Activated naive CD4-positive, alpha-beta T cell treated with anti-CD3 and anti-CD28 coated beads, Interleukin-2, amount 10 ng/mL, durations not matched to agents 7 days and 5 days (primary cell): ENCODE data around the gene SERPINE1.
"Not testable (repeated sequence)": the region's sequence is repeated elsewhere in the genome, so short reads cannot be mapped to it uniquely, and the experiment has no call there.

ENCODE experiments used
- CTCF ChIA-PET: fragments of 350-600 bp; sonication (Branson Sonifier 250); formaldehyde crosslinking; loops from one replicate; lab custom pipeline; 2021; ENCODE audit warnings: antibody characterized with exemption; lab: Charles Lee
- DNase-seq: peaks from one replicate; pipeline ENCODE4 v3.0.0-alpha.2; 2020
- H3K27ac Mint-ChIP-seq: one replicate; pipeline ENCODE4 v1.8.0; 2021; ENCODE audit warnings: mild to moderate bottlenecking, moderate library complexity, mixed read lengths
- H3K27me3 Mint-ChIP-seq: one replicate; pipeline ENCODE4 v1.8.0; 2021; ENCODE audit warnings: mild to moderate bottlenecking, mixed read lengths
- H3K36me3 Mint-ChIP-seq: one replicate; pipeline ENCODE4 v1.8.0; 2021; ENCODE audit warnings: mixed read lengths
- H3K4me1 Mint-ChIP-seq: one replicate; pipeline ENCODE4 v1.8.0; 2021; ENCODE audit warnings: mixed read lengths
- H3K4me3 Mint-ChIP-seq: one replicate; pipeline ENCODE4 v1.8.0; 2021; ENCODE audit warnings: mild to moderate bottlenecking, moderate library complexity, mixed read lengths
- H3K9me3 Mint-ChIP-seq: one replicate; pipeline ENCODE4 v1.8.0; 2021; ENCODE audit warnings: mixed read lengths

The SERPINE1 gene

DNA sequence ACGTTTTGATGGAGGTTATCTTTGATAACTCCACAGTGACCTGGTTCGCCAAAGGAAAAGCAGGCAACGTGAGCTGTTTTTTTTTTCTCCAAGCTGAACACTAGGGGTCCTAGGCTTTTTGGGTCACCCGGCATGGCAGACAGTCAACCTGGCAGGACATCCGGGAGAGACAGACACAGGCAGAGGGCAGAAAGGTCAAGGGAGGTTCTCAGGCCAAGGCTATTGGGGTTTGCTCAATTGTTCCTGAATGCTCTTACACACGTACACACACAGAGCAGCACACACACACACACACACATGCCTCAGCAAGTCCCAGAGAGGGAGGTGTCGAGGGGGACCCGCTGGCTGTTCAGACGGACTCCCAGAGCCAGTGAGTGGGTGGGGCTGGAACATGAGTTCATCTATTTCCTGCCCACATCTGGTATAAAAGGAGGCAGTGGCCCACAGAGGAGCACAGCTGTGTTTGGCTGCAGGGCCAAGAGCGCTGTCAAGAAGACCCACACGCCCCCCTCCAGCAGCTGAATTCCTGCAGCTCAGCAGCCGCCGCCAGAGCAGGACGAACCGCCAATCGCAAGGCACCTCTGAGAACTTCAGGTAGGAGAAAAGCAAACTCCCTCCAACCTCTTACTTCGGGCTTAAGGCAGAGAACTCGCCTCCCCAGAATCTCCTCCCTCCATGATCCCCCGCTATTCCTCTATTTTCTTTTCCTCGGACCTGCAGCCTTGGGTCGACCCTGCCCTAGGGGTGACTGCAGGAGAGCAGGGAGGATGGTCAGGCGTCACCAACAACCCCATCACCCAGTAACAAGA is at the start of gene SERPINE1:
Gene SERPINE1, plus strand, starts transcription at position 454 of the 809 bp plus-strand sequence. CDS start 1,290 bp downstream, outside the sequence.
- no peak within 1 kb of the TSS for H3K27ac Mint-ChIP-seq
- peaks cover 100% of the 10 kb centered on the region for H3K27me3 Mint-ChIP-seq
- peak; percentile 82 for DNase-seq
- no peaks in the 10 kb centered on the region for H3K36me3 Mint-ChIP-seq
- peak within 1 kb of the TSS; percentile 53 for H3K4me3 Mint-ChIP-seq
- no peaks in the 10 kb centered on the region for H3K9me3 Mint-ChIP-seq
- peaks cover 58% of the 10 kb centered on the region for H3K4me1 Mint-ChIP-seq
- CTCF ChIA-PET = interaction anchor here (1.1 to 2.0 kb wide), 5 partner anchors 11 to 164 kb away, joined by 3 to 5 read pairs (median 3); partner anchors contain the start of gene TRIM56

DNA sequence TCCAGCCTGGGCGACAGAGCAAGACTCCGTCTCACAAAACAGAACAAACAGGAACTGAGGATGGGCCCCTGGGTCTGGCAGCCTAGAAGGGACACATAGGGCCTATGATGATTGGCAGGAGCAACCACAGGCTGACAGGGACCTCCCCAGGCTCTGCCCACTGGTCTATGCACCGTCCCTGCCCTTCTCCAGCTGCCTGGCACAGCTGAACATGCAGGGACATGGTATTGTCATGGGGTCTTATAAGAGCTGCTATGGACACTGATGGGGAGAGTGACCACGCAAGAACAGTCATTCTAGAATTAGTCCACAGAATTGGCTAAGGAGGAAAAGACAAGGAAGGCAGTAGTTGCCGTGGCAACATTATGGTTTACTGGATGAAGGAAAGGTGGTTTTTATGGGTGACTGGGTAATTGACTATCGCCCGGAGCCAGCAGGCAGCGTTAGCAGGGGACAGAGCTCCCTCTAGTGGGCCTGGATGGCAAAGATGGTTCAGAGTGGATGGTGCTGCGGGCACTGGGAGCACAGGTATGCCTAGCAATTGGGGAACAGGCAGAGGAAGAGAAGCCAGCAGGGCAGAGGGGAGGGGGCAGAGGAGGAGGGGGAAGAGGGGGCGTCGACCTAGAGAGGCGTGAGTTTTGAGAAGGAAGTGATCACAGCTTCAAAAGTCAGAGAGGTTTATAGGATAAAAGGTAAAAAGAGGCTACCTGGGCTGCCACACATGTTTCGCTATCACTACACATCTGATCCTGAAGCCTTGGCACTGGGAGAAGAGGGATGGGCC is 49.4 kb upstream of the SERPINE1 start:
- Mint-ChIP-seq H3K4me3 (no peak overlapping the region), H3K27ac (no peak overlapping the region)

DNA sequence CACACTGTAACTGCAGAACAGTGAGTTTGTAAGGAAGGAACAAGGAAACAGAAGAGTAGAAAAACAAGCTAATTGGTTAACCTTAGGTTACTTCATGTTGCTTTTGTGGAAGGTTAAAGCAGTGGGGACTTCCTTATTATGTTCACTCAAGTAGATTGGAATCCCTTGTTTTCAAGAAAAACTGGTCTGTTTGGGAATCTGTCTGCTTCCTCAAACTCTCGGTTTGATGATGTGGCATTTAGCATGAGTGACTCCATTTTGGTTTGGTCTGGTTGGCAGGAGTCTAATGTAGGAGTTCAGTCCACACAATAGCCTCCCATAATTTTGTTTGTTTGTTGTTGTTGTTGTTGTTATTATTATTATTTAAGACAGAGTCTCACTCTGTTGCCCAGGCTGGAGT is 45.5 kb upstream of the SERPINE1 start:
- CTCF ChIA-PET = interaction anchor here (0.9 kb wide), 1 partner anchor 186 kb away, joined by 4 read pairs; no protein-coding TSS in a partner anchor
- Mint-ChIP-seq H3K4me1 (peaks cover 24% of the 10 kb centered on the region), H3K27ac (no peak overlapping the region), H3K27me3 (peaks cover 23% of the 10 kb centered on the region), H3K9me3 (no peaks in the 10 kb centered on the region), H3K4me3 (no peak overlapping the region), H3K36me3 (peaks cover 6% of the 10 kb centered on the region)
- DNase-seq = no peak

More for the DNA sequence above, 49.4 kb upstream of the SERPINE1 start:
- no peaks in the 10 kb centered on the region for H3K36me3 Mint-ChIP-seq
- H3K9me3 Mint-ChIP-seq = no peaks in the 10 kb centered on the region
- peak; percentile 90 for DNase-seq
- H3K27me3 Mint-ChIP-seq = peaks cover 30% of the 10 kb centered on the region
- H3K4me1 Mint-ChIP-seq = peaks cover 5% of the 10 kb centered on the region
- CTCF ChIA-PET = interaction anchor here (0.5 to 1.9 kb wide), 16 partner anchors 8 to 296 kb away, joined by 3 to 7 read pairs (median 4); partner anchors contain the start of gene TRIM56

DNA sequence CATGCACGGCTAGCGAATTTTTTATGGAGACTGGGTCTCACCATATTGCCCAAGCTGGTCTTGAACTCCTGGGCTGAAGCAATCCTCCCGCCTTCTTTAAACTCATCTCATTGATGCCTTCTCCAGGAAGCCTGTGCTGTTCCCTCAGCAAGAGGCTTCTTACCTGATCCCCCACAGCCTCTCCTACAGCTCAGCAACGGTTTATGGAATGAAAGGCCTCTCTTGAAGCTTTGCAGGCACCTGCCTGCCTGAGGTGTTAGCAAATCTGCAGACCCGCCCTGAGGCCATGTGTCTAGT is 42.1 kb upstream of the SERPINE1 start:
- H3K27ac Mint-ChIP-seq = peak overlapping the region; percentile 98
- peaks cover 11% of the 10 kb centered on the region for H3K27me3 Mint-ChIP-seq
- H3K9me3 Mint-ChIP-seq = no peaks in the 10 kb centered on the region
- CTCF ChIA-PET = interaction anchor here (0.8 to 2.6 kb wide), 5 partner anchors 26 to 107 kb away, joined by 3 to 9 read pairs (median 3); partner anchors contain the start of gene SERPINE1
- H3K4me3 Mint-ChIP-seq = peak overlapping the region; percentile 99
- H3K4me1 Mint-ChIP-seq = peaks cover 38% of the 10 kb centered on the region
- peaks cover 21% of the 10 kb centered on the region for H3K36me3 Mint-ChIP-seq
- DNase-seq = no peak

DNA sequence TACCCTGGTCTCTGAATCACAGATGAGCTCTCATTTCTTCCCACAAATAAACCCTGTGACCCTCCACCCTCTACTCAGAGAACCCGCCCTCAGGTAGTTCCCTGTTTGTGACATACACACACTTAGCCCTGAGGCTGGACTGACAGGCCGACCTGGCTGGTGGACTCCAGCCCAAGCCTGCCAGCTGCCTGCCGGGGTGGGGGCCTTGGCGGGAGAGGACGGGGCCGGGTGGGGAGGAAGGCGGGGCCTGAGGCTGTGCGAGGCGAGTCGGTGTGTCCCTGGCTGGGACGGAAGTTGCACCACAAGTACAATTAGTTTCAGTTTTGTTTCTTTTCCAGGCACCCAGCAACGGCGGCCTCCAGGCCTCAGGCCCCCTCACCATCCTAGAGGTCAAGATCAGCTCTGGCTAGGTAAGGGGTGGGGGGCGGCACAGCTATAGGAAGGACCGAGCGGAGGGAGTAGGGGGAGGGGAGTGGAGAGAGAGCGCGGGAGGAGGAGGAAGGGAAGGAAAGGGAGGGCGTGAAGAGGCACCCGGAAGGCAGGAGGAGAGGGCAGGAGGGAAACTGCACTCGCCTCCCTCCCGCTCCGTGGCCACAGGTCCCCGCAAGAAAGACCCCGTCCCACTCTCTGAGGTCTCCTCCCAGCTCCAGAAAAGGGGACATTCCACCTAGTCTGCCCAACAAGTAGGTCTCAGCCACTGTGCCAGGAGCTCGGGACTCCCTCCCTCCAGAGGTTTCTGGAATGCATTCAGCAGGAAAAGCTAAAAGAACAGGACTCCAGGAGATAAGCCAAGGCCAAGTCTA is 41.5 kb upstream of the SERPINE1 start, which contains the start of gene TRIM56:
Gene TRIM56, plus strand, starts transcription at position 320 of the 803 bp plus-strand sequence. CDS start 1,832 bp downstream, outside the sequence.
- peak within 1 kb of the TSS; percentile 99 for H3K4me3 Mint-ChIP-seq
- H3K9me3 Mint-ChIP-seq = no peaks in the 10 kb centered on the region
- peaks cover 39% of the 10 kb centered on the region for H3K4me1 Mint-ChIP-seq
- H3K27me3 Mint-ChIP-seq = peaks cover 5% of the 10 kb centered on the region
- H3K27ac Mint-ChIP-seq = peak within 1 kb of the TSS; percentile 98
- CTCF ChIA-PET = interaction anchor here (0.7 to 2.6 kb wide), 9 partner anchors 8 to 233 kb away, joined by 3 to 9 read pairs (median 3); partner anchors contain the start of genes SERPINE1 and SLC12A9
- DNase-seq = peak; percentile 91
- peaks cover 23% of the 10 kb centered on the region for H3K36me3 Mint-ChIP-seq

DNA sequence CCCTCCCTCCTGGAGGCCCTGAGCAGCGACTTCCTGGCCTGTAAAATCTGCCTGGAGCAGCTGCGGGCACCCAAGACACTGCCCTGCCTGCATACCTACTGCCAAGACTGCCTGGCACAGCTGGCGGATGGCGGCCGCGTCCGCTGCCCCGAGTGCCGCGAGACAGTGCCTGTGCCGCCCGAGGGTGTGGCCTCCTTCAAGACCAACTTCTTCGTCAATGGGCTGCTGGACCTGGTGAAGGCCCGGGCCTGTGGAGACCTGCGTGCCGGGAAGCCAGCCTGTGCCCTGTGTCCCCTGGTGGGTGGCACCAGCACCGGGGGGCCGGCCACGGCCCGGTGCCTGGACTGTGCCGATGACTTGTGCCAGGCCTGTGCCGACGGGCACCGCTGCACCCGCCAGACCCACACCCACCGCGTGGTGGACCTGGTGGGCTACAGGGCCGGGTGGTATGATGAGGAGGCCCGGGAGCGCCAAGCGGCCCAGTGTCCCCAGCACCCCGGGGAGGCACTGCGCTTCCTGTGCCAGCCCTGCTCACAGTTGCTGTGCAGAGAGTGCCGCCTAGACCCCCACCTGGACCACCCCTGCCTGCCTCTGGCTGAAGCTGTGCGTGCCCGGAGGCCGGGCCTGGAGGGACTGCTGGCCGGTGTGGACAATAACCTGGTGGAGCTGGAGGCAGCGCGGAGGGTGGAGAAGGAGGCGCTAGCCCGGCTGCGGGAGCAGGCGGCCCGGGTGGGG is 39.4 kb upstream of the SERPINE1 start:
- Mint-ChIP-seq H3K27ac (no peak overlapping the region), H3K4me1 (peaks cover 44% of the 10 kb centered on the region)

DNA sequence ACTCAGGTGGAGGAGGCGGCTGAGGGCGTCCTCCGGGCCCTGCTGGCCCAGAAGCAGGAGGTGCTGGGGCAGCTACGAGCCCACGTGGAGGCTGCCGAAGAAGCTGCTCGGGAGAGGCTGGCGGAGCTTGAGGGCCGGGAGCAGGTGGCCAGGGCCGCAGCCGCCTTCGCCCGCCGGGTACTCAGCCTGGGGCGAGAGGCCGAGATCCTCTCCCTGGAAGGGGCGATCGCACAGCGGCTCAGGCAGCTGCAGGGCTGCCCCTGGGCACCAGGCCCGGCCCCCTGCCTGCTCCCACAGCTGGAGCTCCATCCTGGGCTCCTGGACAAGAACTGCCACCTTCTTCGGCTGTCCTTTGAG is 38.9 kb upstream of the SERPINE1 start:
- Mint-ChIP-seq H3K27me3 (peaks cover 4% of the 10 kb centered on the region), H3K4me3 (no peak overlapping the region), H3K9me3 (no peaks in the 10 kb centered on the region), H3K4me1 (peaks cover 45% of the 10 kb centered on the region), H3K27ac (no peak overlapping the region), H3K36me3 (peaks cover 35% of the 10 kb centered on the region)
- no peak for DNase-seq
- CTCF ChIA-PET = no interaction called here

More for the DNA sequence above, 39.4 kb upstream of the SERPINE1 start:
- CTCF ChIA-PET = interaction anchor here (1.5 kb wide), 1 partner anchor 193 kb away, joined by 3 read pairs; no protein-coding TSS in a partner anchor
- Mint-ChIP-seq H3K36me3 (peaks cover 32% of the 10 kb centered on the region), H3K4me3 (no peak overlapping the region), H3K9me3 (no peaks in the 10 kb centered on the region), H3K27me3 (peaks cover 4% of the 10 kb centered on the region)
- no peak for DNase-seq

DNA sequence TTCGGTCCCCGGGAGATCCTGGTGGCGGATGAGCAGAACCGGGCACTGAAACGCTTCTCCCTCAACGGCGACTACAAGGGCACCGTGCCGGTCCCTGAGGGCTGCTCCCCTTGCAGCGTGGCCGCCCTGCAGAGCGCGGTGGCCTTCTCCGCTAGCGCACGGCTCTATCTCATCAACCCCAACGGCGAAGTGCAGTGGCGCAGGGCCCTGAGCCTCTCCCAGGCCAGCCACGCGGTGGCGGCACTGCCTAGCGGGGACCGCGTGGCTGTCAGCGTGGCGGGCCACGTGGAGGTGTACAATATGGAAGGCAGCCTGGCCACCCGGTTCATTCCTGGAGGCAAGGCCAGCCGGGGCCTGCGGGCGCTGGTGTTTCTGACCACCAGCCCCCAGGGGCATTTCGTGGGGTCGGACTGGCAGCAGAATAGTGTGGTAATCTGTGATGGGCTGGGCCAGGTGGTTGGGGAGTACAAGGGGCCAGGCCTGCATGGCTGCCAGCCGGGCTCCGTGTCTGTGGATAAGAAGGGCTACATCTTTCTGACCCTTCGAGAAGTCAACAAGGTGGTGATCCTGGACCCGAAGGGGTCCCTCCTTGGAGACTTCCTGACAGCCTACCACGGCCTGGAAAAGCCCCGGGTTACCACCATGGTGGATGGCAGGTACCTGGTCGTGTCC is 37.9 kb upstream of the SERPINE1 start:
- Mint-ChIP-seq H3K27me3 (no peaks in the 10 kb centered on the region), H3K4me3 (no peak overlapping the region), H3K36me3 (peaks cover 37% of the 10 kb centered on the region), H3K27ac (peak overlapping the region; percentile 37), H3K4me1 (peaks cover 45% of the 10 kb centered on the region), H3K9me3 (no peaks in the 10 kb centered on the region)
- CTCF ChIA-PET = no interaction called here
- no peak for DNase-seq

DNA sequence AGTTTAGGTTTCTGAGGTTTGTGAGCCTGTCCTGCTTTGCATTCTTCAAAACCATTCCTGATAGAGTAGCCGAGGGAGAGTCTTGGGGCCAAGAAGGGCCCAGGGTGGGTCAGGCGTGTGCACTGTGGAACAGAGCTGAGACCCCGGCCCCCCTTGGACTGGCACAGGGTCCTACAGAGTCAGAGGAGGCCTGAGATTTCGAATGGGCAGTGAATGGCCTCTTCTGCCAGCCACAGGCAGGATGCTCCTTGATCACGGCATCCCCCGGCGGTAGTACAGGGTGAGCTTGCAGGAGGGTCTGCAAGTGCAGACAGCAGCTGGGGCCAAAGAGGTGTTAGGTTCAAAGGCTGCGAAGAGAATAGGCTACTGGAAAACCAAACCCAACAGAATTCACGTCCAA is 37.0 kb upstream of the SERPINE1 start:
- Mint-ChIP-seq H3K27me3 (no peaks in the 10 kb centered on the region), H3K9me3 (no peaks in the 10 kb centered on the region), H3K4me3 (no peak overlapping the region), H3K27ac (peak overlapping the region; percentile 7), H3K36me3 (peaks cover 39% of the 10 kb centered on the region), H3K4me1 (peaks cover 41% of the 10 kb centered on the region)
- CTCF ChIA-PET = interaction anchor here (0.8 kb wide), 1 partner anchor 11 kb away, joined by 3 read pairs; no protein-coding TSS in a partner anchor
- DNase-seq = no peak

DNA sequence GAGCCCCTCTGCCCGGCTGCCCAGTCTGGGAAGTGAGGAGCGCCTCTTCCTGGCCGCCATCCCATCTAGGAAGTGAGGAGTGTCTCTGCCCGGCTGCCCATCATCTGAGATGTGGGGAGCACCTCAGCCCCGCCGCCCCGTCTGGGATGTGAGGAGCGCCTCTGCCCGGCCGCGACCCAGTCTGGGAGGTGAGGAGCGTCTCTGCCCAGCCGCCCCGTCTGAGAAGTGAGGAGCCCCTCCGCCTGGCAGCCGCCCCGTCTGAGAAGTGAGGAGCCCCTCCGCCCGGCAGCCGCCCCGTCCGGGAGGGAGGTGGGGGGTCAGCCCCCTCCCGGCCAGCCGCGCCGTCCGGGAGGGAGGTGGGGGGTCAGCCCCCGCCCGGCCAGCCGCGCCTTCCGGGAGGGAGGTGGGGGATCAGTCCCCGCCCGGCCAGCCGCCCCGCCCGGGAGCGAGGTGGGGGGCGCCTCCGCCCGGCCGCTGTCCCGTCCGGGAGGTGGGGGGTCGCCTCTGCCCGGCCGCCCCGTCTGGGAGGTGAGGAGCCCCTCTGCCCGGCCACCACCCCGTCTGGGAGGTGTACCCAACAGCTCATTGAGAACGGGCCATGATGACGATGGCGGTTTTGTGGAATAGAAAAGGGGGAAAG is 34.5 kb upstream of the SERPINE1 start:
- not testable (repeated sequence) for H3K27ac Mint-ChIP-seq, H3K9me3 Mint-ChIP-seq, H3K4me3 Mint-ChIP-seq, DNase-seq, H3K27me3 Mint-ChIP-seq
- CTCF ChIA-PET = interaction anchor here (0.7 kb wide), 1 partner anchor 22 kb away, joined by 3 read pairs; no protein-coding TSS in a partner anchor
- Mint-ChIP-seq H3K36me3 (peaks cover 31% of the 10 kb centered on the region), H3K4me1 (peaks cover 18% of the 10 kb centered on the region)

DNA sequence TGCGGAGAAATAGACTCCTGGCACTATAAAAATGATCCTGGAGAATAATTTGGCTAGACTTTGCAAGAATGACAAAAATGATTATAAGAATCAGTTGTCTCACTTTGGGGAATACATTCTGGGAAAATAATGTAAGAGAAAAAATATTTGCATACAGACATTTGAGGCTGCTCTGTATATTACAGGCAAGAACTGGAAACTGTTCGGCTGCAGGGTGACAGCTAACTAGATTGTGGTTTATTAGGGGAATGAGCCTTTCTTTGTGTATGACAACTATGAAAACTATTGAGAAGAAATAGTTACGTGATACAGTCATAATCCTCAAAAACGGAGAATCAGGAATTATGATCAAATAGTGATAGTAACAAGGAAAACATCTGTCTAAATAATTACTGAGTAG is 33.0 kb upstream of the SERPINE1 start:
- CTCF ChIA-PET = interaction anchor here (0.7 to 1.8 kb wide), 2 partner anchors 11 to 39 kb away, joined by 3 to 8 read pairs; no protein-coding TSS in a partner anchor
- Mint-ChIP-seq H3K36me3 (peaks cover 27% of the 10 kb centered on the region), H3K4me3 (no peak overlapping the region), H3K27me3 (peaks cover 7% of the 10 kb centered on the region), H3K27ac (no peak overlapping the region), H3K9me3 (no peaks in the 10 kb centered on the region), H3K4me1 (peaks cover 14% of the 10 kb centered on the region)
- no peak for DNase-seq

DNA sequence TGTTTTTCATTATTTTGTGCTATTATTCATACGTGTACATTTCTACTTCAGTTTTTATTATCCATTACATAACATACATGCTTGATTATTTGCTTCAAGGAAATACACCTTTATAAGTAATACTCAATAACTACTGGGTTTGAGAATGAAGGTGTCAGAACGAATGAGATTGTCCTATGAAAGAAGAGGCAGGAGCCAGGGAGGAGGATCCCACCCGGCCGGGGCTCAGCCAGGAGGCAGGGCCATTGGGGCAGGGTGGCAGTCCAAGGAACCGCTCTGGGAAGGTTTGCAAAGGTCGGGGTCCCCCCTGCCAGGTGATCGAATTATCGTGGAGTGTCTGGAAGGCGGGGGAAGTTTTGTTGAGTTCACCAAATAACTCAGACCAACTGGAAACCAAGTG is 32.5 kb upstream of the SERPINE1 start:
- CTCF ChIA-PET = interaction anchor here (0.6 to 1.8 kb wide), 8 partner anchors 9 to 196 kb away, joined by 3 to 8 read pairs (median 4); partner anchors contain the start of gene TRIM56
- no peak for DNase-seq
- Mint-ChIP-seq H3K9me3 (no peaks in the 10 kb centered on the region), H3K4me1 (peaks cover 12% of the 10 kb centered on the region), H3K27me3 (peaks cover 12% of the 10 kb centered on the region), H3K27ac (no peak overlapping the region), H3K36me3 (peaks cover 22% of the 10 kb centered on the region), H3K4me3 (no peak overlapping the region)
